Measurements from ENCODE around the gene GALNT18.

Gene GALNT18

DNA sequence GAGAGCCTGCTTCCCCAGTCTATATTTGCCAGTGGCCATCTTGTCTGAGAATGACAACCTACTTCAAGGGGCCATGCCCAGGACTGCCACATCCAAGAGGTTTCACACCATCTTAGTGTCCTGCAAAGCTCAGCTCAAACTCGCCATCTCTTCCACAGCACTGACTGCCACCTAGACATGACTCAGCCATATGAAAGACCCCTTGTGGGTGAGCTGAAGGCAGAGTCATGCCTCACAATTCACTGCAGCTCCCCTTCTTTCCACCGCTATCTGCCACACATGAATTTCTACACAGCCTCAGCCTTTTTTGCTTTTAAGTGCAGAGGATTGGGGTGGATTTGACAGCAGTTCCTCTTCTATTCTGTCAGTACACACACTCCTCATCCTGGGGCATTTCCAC lies 127.5 kb downstream of the GALNT18 start:
- DNase-seq, result no peak

DNA sequence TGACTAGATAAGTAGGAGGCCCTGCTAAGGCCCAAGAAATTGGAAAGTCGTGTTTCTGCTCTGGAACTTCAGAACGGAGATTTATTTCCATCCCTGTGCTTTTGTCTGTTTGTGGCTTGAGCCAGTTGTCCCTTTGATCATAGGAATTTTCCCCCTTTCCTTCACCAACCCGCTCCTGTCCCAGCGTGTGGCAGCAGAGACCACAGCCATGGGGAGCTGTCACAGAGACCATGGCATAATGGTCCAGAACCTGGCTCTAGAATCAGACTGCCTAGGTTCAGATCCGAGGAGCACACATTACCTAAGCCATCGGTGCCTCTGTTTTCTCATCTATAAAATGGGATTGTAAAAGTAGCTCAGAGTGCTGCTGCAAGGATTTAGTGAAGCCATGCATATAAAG lies 128.1 kb downstream of the GALNT18 start:
- no peak for DNase-seq

DNA sequence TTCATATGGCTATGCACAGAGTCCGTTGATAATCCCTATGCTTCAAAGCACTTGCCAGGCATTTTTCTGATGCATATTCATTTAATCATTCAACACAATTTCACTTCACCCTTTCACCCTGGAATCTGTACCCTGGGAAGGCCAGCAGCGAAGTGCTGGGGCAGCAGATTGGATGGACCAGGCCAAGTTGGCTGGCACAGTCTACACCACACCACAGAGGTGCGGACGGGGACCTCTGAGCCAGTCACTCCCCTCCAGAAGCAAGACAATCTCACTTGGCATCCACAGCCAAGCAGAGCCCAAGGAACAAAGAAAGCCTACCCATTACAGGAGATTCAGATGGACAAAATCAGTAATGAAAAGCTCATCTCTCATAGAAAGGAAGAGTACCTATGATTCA lies 130.2 kb downstream of the GALNT18 start:
- no peak for DNase-seq

DNA sequence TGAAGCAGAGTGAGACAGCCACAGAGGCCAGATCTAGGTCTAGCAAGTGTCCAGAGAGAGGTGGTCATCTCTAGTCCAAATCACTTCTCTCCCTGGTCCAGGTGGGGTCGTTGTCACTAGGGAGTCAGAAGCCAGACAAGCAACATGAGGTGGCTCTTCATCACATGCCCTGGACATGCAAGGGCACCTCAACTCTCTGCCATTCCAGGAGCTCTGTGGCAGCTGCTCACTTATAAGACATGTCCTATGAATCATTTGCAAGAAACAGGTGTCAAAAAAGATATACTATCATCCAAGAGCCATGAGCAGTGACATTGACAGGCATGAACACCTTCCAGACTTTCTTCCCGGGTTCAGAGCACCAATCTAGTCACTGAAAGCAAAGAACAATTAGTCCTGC lies 130.8 kb downstream of the GALNT18 start:
- DNase-seq, result no peak

DNA sequence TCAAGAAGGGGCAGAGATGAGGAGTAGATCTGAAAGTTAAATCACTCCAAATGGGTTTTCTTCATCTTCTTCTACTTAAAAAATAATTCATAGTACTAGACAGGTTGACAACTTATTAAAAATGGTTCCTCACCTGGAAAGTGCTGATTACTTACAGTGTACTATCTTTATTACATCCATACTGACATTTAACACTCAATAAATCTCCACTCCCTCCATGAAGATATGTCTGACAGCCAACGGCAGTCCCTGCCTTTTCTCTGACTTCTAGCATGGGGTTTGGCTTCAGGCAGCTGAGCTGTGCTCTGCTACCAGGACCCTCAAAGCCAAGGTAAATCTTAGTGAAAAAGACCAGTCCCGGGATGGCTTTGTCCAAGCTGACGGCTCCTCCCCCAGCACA lies 135.4 kb downstream of the GALNT18 start:
- DNase-seq, result no peak

DNA sequence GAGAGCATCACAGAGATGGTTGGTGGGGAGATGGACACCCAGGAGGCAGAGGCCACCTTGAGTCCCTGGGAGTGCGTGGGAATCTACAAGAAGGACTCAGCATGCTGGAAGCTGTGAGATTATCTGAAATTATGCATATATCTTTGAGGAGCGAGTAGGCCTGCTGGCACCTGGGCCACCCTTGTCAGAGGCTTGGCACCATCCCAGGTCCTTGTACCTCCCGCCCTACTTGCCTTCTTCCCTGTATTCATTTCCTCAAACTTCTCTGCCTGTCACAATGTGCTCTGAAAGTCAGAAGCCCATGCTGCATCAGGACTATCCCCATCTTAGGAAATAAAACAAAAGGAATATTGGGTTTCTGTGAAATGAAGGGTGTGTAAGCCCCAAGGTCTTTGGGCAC lies 135.8 kb downstream of the GALNT18 start:
- no peak for DNase-seq

DNA sequence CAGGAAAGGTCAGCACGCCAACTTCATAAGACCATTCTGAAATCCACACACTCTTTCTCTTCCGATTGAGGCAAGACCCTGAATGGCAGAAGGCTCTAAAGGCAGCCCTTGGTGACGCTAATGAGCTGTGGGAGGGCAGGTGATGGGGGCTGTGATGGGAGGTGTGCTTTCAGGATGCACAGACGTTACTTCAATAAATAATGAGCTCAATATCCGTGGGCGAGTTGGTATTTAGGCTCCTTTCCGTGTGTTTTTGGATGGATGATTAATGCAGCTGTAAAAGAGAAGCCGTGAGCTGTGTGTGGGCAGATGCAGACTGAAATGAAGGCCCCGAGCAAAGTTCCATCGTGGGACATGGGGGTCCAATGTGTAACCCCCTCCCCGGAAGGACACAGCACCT lies 138.2 kb downstream of the GALNT18 start:
- no peak for DNase-seq

DNA sequence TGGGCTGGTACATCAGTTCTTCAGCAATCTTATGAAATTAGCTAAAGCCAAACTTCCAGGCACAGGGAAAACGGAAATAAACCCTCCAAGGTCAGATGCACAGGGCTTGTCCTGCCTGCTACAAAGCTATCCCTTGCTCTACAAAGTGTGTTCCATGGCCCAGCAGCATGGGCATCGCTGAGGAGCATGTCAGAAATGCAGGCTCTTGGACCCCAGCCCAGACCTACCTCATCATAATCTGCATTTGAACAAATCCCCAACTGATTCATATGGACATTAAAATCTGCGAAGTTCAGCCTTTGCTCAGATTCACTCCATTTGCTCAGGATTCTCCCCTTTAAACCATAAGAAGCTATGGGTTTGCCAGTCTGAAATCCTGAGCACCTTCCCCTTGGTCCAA lies 139.1 kb downstream of the GALNT18 start:
- DNase-seq, result no peak

DNA sequence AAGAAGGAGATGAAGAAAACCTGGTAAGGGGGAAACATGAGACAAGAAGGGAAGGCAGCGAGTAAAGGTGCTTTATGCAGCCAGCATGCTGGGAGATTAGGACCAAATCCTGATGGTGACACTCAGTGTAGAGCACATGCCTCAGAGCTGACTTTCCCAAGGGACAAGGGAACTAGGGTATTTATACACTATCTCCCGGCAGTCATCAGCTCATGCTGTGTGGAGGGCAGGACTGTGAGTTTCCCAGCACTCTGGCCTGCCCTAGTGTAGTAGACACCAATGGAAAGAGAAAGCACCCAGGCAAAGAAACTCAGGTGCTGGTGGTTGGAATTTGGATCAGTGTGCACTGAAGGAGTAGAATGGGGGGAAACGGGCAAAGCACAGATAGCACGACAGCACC lies 140.4 kb downstream of the GALNT18 start:
- DNase-seq, result no peak

DNA sequence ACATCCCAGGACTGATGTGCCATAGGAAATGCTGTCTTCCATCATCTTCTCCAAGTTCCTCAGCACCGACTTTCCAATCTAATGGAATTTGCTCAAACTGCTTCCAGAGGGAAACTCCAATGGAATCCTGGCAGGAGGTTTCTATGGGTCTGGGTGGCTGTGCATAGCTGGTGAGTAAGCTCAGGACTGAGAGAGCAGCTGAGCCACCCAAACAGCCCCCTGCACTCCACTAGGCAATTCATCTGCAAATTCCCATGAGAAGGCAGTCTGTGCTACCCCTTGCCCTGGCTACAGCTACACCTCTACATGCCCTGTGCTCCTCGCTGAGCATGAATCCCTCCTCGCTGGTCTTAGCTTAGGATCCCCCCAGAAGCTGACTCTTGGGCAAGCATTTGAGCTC lies 140.8 kb downstream of the GALNT18 start:
- no peak for DNase-seq

DNA sequence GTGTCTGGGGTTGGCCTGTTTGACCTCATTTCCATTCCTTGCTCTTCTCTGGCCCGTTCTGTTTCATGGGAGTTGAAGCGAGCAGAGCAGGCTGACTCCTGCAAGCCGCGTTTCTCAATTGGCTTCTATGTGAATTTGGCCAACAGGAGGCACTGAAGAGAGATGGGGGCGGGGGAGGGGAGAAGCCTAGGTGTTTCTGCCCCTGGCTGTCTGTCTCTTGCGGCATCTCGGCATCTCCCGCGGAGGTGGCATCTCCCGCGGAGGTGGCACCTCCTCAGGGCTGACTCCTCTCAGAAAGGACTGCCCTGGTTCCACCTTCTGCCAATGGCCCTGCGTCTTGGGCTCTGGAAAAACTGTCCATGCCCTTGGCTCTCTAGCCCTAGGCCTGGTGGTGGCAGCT lies 143.1 kb downstream of the GALNT18 start:
- peak in 1 of 14 donors; percentile 23 for DNase-seq

DNA sequence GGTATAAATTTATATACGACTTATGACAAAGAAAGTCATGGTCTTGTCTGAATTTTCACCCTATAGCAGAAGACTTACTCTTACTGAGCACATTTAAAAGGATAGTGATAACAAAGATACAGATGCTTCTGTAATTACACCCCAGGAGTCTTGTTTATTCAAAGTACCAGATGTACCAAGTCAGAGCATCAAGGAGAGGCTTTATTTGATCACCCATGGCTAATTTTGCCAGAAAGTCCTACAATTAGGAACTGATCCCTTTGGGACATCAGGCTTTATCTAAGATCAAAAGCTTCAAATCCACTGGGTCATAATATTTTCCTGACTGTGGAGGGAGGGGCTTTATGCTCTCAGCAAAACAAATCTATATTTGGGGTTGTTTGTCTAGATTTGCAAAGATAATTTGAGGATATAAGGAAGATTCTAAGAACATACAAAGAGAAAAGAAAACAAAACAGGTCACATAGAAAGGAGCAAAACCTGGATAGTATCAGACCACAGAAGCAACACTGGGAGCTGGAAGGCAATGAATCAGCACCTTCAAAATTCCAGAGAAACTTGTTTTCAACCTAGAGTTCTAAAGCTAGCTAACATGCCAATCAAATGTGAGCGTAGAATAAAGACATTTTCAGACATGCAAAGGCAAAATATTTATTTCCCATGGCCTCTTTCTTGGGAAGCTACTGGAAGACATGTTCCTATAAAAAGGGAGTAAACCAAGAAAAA lies 143.9 kb downstream of the GALNT18 start:
- DNase-seq, result no peak

DNA sequence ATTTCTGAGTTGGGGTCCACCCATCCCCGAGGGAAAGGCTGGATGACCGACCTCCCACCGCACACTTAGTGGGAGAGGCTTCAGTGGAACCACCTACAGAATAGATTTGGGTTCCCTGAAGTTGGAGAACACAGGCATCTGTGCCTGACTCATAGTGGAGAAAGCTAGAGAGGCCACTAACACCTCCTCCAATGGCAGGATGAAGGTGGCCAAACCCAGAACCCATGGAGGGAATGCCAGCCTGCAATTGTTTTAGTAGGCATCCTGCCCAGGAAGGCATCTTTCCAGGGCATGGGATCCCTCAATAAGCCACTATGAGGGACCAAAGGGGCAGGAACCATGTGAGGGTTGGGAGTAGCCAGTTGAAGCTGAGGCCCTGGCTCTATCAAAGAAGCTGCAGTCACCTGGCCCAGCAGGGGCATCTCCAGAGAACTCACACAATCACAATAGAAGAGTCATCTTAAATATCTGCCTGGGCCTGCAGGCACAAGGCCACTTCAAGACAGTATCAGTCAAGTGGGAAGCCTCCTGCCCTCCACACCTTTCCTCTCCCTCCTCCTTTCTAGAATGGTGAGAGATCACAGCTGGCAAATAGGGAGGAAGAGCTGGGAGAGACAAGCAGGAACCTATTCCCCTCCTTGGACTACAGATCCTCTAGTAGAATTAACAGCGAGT lies 144.7 kb downstream of the GALNT18 start:
- peak in 9 of 14 donors; percentile 13 to 71 (median 44) for DNase-seq

DNA sequence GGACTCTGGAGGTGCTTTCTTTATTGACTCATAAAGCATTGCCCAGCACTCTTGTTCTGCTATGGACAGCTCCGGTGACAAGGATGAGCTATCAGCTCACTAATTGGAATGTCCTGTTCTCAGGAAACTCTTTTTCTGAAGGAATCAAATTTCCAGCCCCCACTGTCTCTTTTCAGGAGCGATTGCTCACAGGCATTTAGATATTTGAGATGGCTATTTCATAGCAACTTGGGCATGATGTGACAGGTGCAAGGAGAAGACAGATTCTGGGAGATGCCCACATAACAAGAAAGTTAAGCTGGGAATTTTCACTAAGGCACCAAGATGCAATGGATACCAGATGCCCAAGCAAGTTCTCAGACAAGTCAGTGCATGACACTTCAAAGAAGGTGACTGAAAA lies 145.3 kb downstream of the GALNT18 start:
- DNase-seq, result no peak

DNA sequence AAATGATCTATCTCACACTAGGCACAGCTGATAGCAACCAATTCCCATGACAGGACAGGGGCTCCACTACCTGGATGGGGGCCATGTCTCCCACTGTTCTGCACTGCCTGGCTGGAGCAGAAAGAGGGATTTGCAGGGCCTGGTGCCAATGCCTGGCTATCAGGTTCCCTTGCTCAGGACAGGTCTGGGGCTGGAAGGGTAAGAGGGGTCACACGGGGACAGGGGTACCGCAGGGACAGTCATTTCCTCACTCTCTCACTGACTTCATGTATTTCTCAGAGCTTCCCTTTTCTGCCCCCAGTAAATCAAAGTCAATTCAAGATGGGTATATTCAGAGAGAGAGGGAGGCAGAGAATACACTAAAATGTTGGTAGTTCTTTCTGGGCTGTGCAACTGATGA lies 149.7 kb downstream of the GALNT18 start:
- no peak for DNase-seq

DNA sequence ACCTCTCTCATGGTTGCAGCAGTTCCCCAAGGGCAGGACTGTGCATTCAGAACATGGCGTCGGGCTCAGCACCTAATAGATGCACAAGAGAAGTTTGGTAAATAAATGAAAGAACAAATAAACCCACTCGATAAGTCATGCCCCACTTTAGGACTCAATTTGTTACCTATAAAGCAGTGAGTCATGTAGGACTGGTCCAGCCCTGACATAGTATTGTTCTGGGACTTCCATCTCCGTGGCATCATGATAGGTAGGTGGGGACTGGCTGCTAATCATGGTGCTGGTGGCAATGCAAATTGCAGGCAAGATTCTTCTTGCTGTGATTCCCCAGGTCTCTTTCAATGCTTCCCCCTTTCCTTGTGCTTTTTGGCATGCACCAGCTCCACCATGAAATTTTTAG lies 150.6 kb downstream of the GALNT18 start:
- DNase-seq, result no peak

DNA sequence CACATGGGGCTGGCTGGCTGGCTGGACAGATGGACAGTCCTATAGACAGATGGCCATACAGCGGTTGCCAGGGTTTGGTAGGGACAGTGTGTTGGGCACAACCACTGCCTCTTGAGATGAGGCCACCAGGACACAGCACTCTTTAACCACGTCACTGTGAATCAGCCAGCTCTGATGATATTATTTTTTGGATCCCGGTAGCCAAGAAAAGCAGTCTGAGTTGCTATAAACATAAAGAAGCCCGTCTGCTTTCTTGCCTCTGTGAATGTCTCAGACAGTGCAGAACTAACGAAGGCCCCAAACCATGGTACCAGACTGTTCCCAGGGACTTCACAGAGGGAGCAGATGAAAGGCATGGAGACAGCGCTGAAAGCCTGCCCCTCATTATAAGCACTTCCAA lies 152.9 kb downstream of the GALNT18 start:
- no peak for DNase-seq

DNA sequence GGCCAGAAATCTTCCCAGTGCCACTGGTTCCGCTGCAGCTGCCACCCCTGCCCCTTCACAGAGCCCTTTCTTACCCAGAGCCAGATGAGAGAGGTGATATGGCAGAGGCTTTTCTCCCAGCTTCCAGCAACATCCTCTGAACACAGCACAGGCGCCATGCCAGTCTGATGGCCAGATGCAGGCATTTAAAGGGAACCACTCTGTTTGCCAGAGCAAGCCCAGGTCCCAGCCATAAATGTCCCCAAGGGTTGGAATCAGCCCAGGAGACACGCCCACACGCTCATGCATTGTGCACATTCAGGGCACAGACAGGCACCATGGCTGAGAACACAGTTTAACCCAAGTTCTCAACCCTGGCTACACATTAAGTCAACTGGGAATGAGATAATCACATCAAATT lies 154.5 kb downstream of the GALNT18 start:
- DNase-seq, result no peak

DNA sequence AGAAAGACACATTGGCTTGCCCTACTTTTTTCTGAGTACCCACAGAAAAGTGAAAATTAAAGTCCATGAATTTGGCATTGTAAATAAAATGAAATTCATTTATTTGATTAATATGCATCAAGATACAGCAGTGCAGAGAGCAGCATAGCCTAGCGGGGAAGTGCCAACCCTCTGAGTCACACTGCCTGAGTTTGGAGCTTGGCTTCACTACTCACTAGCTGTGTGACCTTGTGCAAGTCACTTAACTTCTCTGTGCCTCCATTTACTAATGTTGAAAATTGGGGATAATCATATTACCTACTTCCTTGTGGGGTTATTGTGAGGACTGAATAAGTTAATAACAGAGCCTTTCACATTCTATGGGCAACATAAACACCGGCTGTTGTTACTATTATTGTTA lies 157.2 kb downstream of the GALNT18 start:
- DNase-seq, result no peak

DNA sequence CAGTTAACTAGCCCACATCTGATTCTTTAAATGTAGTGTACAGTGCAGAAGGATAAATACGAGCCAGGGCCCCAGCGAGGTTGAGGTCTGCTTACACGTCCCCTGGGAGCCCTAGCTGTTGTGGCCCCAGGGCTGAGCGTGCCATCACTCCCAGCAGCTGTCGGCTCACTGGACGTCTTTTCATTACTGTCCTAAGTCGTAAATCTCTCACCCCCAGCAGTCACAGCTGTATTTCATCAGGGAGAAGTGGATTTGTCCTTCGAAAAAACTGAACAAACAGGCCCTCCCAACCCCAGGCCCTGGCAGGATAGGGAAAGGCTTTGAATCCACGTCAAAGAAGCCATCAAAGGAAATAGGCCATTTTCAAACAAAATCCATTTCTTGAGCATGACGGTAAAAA lies 158.4 kb downstream of the GALNT18 start:
- no peak for DNase-seq

DNA sequence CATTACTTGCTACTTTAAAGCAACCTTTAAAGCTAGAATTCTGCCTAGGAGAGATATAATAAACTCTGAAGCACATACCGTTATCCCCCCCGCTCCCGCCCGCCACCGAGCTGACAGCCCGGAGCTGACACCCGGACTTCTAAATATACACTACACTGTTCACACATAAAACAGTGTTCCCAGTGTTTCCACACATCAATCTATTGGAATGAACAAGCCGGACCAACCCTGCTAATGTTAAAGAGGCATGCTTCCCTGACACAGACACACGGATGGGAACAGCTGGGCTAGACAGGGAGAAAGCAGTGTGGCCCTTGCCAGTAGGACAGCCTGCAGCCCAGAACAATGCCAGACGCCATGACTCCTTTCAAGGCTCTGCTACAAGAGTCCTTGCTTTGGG lies 160.3 kb downstream of the GALNT18 start:
- peak in 2 of 14 donors; percentile 16 to 65 for DNase-seq

DNA sequence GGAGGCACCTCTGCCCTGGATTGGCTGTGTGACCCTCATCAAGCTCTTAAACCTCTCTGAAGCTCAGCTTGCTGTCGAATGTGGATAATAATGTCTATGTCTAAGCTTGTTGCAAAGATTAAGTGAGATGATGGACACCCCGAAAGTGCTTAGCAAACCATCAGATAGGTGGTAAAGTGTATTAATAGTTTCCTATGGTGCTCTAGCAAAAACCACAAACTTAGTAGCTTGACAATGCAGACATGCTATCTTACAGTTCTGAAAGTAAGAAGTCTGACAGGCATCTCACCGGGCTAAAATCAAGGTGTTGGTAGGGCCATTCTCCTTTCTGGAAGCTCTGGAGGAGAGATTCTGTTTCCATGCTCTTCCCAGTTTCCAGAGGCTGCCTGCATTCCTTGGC lies 162.2 kb downstream of the GALNT18 start:
- DNase-seq, result no peak

DNA sequence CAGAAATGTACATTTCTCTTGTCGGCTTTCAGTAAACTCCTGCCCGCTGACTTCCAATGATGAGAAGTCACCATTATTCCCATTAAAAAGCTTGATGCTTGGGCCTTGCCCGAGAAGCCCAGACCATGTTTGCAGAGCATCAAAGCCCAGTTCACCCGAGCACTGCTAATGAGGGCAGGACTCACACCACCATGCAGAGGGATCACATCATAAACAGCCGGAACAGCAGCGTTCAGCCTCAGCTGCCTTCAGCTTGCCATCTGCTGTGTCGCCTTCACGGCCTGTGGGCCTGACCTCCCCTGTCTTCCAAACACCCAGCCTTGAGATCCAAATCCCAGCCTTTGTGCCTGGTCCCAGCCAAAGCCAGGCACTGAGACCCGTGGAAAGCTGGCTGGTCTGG lies 163.3 kb downstream of the GALNT18 start:
- peak in 1 of 14 donors; percentile 13 for DNase-seq

DNA sequence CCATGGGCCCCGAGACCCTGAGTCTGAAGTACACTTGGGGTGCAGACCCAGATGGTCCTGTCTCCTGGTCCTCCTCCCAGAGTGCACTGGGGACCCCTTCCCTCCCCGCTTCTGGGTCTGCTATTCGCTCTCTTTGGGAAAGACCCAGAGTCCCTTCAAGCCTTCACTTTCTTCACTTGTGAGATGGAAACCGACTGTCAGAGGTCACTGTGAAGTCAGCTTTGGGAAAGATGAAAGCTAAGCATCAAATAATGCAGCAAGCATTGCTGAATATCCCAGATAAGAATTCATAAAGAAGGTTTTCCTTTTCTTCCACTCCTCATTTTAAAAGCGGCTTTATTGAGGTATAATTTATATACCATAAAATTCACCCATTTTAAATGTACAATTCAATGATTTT lies 163.8 kb downstream of the GALNT18 start:
- no peak for DNase-seq

DNA sequence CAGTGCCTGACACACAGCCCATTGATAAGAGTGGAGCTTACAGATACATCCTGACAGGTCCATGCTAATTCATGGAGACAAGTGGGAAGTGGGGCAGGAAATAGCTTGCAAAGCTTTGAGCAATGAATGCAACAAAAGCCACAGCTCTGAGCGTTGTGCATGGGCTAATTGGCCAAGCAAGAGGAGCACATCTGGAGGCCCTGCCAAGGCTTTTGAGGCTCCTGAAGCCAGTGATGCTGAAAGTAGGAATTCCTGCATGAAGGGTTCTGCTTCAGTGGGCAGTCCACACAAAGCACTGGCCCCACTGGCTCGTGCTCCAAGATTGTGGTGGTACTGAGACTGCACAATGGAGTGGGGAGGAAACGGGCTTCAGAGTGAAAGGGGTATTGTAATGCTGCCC lies 164.9 kb downstream of the GALNT18 start:
- no peak for DNase-seq
